Breast epithelium (tissue), 3 donors: ENCODE results near the gene NOP56.

Source experiments
- POLR2A ChIP-seq: fragments of 450-650 bp; IDR thresholded peaks from one replicate; pipeline ENCODE4 v1.6.1; 2016; ENCODE audit warnings: antibody characterized with exemption, mild to moderate bottlenecking, moderate library complexity
- POLR2AphosphoS5 ChIP-seq, 3 donors: sonication (generic); formaldehyde crosslinking; IDR thresholded peaks; one replicate each; pipeline ENCODE4 v1.6.1; 2017; ENCODE audit warnings: antibody characterized with exemption in 3 of 3
- TF ChIP-seq, protein P1 (sequence below), 3 donors: fragments of 450-650 bp; IDR thresholded peaks; one replicate each; pipeline ENCODE4 v1.5.1; 2016 to 2017; ENCODE audit warnings: antibody characterized with exemption in 3 of 3, mild to moderate bottlenecking in 3 of 3, moderate library complexity in 3 of 3

DNA sequence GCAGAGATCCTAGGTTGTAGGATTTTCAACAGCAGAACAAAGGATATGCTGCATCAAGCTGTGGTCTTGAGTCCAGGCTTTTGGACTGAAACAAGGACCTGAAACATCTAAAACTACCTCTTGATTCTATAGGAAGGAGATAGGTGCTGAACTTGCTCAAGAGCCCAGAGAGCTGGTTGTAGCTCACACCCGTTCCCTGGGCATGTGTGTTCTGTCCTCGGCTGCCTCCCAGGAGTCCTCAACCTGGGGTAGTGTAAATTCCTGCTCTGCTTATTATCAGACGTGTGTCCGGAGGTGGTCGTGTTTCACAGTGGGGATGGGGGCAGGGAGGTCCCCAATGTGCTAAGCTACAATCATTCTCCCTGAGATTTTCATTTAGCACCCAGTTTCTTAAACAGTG, 4.8 kb downstream of the NOP56 start:
- TF ChIP-seq, protein P1, sequence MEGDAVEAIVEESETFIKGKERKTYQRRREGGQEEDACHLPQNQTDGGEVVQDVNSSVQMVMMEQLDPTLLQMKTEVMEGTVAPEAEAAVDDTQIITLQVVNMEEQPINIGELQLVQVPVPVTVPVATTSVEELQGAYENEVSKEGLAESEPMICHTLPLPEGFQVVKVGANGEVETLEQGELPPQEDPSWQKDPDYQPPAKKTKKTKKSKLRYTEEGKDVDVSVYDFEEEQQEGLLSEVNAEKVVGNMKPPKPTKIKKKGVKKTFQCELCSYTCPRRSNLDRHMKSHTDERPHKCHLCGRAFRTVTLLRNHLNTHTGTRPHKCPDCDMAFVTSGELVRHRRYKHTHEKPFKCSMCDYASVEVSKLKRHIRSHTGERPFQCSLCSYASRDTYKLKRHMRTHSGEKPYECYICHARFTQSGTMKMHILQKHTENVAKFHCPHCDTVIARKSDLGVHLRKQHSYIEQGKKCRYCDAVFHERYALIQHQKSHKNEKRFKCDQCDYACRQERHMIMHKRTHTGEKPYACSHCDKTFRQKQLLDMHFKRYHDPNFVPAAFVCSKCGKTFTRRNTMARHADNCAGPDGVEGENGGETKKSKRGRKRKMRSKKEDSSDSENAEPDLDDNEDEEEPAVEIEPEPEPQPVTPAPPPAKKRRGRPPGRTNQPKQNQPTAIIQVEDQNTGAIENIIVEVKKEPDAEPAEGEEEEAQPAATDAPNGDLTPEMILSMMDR (IDR thresholded peaks at IDR 0.05): no peak
- TF ChIP-seq POLR2A (no peak), POLR2AphosphoS5 (IDR thresholded peaks at IDR 0.05) (no peak)
